WI38 (cell line): ENCODE measurements around the gene USP37.

Experiments
- H3K4me3 ChIP-seq: 2 replicates; pipeline ENCODE4 v1.5.1; 2011; ENCODE audit warnings: low read depth, mild to moderate bottlenecking, control low read depth, low read length
- TF ChIP-seq, protein P1 (sequence below): IDR thresholded peaks from 2 replicates; pipeline ENCODE4 v1.5.1; 2012; ENCODE audit warnings: low read depth, mild to moderate bottlenecking, control low read depth, low read length

The USP37 gene

DNA sequence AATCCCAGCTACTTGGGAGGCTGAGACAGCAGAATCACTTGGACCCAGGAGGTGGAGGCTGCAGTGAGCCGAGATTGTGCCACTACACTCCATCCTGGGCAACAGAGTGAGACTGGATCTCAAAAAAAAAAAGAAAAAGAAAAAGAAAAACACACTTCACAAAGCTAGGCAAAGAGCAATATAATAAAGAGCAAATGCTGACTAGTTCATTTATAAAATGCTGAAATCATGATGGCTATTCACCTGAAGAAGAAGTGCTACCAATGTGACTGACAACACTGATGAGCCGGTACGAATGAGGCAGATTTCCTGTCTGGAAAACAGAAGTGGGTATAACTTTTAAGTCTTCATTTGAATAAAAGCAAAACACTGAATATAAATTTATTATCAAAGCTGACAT is 111.3 kb downstream of the USP37 start:
- no peak overlapping the region for H3K4me3 ChIP-seq
- TF ChIP-seq, protein P1, sequence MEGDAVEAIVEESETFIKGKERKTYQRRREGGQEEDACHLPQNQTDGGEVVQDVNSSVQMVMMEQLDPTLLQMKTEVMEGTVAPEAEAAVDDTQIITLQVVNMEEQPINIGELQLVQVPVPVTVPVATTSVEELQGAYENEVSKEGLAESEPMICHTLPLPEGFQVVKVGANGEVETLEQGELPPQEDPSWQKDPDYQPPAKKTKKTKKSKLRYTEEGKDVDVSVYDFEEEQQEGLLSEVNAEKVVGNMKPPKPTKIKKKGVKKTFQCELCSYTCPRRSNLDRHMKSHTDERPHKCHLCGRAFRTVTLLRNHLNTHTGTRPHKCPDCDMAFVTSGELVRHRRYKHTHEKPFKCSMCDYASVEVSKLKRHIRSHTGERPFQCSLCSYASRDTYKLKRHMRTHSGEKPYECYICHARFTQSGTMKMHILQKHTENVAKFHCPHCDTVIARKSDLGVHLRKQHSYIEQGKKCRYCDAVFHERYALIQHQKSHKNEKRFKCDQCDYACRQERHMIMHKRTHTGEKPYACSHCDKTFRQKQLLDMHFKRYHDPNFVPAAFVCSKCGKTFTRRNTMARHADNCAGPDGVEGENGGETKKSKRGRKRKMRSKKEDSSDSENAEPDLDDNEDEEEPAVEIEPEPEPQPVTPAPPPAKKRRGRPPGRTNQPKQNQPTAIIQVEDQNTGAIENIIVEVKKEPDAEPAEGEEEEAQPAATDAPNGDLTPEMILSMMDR = no peak

DNA sequence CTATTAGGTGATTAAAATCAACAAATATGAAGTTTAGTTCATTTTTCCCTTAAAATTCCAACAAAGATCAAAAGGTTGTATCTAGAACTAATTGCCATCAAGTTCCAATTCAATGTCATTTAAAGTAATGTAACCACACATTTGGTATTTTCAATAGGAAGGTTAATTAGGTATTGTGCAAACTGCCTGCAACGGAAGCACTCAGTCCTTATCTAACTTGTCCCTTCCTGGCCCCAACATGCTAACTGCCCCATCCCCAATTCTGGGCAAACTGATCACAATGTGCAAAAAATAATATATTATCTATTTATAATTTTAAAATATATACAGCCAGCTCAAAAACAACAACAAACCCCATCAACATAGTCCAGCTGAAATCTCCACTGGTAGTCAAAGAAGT is 116.1 kb downstream of the USP37 start:
- TF ChIP-seq, protein P1 = no peak
- H3K4me3 ChIP-seq = no peak overlapping the region

DNA sequence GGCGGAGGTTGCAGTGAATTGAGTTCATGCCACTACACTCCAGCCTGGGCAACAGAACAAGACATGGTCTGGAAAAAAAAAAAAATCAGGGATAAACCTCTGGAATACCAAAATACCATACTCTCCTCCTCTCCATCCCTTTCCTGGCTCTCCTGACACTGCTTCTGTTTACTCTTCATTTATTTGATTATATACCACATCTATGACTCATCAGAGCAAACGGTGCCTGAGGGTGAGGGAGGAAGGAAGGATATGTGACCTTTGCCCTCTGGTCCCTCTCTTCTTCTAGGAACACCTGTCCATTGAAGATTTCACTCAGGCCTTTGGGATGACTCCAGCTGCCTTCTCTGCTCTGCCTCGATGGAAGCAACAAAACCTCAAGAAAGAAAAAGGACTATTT is 119.2 kb downstream of the USP37 start:
- no peak overlapping the region for H3K4me3 ChIP-seq
- TF ChIP-seq, protein P1 = no peak

DNA sequence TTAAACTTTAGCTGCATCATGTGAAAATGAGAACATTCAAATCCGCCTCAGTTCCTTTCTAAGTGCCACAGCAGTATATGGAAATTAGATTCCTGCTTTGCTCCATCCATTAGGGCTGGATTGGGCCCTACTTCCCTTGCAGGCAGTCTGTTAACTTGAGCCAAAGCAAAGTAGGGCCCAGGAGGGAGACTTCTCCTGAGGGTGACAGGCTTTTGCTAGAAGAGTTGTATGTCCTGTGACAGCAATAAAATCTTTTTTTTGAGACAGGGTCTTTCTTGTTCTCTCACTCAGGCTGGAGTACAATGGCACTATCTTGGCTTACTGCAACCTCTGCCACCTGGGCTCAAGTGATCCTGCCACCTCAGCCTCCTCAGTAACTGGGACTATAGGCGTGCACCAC is 121.1 kb downstream of the USP37 start:
- no peak overlapping the region for H3K4me3 ChIP-seq
- TF ChIP-seq, protein P1 = no peak

DNA sequence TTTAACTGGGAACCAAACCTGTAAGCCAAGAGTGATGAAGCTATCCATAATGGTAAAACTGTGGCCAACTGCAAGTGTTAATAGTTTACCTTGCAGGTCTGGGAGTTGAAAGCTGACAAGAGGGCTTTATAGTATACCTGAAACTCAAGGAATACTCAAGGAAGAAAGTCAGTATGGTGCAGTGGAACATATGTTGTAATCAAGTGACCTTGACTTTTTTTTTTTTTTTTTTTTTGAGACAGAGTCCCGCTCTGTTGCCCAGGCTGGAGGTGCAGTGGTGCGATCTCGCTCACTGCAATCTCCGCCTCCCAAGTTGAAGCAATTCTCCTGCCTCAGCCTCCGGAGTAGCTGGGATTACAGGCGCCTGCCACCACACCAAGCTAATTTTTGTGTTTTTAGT is 121.6 kb downstream of the USP37 start:
- H3K4me3 ChIP-seq = no peak overlapping the region
- TF ChIP-seq, protein P1 = no peak

DNA sequence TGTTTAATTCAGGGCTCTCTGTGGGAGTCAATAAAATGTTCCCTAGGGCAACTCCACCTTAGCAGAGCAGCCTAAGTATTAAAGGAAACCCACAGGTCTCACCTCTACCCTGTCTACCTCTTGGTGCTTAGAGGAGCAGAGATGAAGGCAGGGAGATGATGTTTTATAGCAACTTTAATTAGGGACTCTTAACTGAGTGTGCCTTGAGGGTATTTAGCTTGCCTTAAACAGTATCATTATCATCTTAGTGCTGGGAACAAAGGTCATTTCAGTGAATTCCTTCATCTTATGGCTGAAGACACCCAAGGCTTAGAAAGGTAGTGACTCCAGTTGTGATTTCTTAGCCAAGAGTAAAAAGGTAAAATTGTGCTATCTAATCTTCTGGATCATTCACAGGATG is 122.5 kb downstream of the USP37 start:
- no peak overlapping the region for H3K4me3 ChIP-seq
- TF ChIP-seq, protein P1 = no peak

DNA sequence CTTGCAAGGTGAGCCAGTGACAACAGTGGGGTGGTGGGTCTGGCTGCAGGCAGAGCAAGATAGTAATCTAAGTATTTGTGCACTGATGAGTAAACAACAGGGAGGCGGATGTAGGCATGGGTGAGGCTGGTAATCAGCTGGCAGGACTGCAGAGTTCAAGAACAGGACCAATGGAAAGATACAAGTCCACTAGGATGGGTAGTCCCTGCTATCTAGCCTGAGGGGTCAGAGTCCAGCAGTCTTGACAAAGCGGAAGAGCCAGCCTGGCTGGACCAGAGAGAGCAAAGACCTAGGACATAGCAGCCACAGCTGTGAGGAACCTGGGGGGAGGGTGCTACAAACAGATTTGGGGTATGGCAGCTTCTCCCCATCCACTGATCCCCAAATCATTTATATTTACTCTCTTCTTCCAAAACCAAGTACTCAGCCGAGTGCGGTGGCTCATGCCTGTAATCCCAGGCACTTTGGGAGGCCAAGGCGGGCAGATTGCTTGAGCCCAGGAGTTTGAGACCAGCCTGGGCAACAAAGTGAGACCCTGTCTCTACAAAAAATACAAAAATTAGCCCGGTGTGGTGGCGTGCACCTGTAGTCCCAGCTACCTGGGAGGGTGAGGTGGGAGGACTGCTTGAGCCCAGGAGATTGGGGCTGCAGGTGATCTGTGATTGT is 123.3 kb downstream of the USP37 start:
- TF ChIP-seq, protein P1 = no peak
- no peak overlapping the region for H3K4me3 ChIP-seq
